GM12872 (cell line): Measurements from ENCODE around the gene SERPIND1.

Source experiments
- TF ChIP-seq, protein P1 (sequence below): IDR thresholded peaks from 3 replicates; pipeline ENCODE4 v1.5.1; 2011; ENCODE audit warnings: low read depth, mild to moderate bottlenecking, low read length, moderate library complexity; ENCODE audit not compliant: insufficient read depth

The SERPIND1 gene

DNA sequence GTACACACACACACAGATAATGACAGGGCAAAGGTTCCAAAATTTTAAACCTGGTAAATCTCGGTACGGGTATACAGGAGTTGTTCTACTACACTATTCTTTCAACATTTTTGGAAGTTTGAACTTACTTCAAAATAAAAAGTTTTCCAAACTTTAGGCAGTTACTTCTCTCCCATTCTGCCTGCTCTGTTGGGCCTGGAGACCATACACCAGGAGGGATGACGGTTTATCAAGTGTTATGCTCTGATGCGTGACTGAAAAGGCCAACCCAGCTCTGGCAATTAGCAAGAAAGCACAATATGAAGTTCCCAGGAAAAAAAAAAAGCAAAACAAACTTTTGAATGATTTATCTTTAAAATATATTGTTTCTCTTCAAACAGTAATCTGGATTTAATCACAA lies 969 bp downstream of the SERPIND1 start:
- TF ChIP-seq, protein P1, sequence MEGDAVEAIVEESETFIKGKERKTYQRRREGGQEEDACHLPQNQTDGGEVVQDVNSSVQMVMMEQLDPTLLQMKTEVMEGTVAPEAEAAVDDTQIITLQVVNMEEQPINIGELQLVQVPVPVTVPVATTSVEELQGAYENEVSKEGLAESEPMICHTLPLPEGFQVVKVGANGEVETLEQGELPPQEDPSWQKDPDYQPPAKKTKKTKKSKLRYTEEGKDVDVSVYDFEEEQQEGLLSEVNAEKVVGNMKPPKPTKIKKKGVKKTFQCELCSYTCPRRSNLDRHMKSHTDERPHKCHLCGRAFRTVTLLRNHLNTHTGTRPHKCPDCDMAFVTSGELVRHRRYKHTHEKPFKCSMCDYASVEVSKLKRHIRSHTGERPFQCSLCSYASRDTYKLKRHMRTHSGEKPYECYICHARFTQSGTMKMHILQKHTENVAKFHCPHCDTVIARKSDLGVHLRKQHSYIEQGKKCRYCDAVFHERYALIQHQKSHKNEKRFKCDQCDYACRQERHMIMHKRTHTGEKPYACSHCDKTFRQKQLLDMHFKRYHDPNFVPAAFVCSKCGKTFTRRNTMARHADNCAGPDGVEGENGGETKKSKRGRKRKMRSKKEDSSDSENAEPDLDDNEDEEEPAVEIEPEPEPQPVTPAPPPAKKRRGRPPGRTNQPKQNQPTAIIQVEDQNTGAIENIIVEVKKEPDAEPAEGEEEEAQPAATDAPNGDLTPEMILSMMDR = no peak

DNA sequence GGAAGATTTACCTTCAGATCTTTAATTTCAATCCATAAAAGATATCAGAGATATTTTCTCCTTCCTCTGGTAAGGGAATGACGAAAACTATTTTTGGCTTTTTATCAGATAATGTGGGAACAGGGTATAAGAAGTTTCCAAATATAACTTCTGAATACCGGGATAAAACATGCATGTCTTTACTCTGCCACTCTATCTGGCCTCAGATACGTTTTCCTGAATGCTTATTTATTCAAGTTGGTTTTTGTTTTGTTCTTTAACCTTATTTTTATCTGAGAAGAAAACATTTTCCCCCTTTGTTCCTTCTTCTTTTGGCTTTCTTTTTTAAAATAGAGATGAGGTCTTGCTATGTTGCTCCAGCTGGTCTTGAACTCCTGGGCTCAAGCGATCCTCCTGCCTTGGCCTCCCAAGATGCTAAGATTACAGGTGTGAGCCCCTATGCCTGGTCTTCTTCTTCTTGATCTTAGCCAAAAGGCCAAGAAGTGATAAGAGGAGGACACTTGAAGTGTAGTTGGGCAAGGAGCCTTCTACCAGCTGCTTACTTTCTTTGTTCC lies 1.5 kb downstream of the SERPIND1 start:
- TF ChIP-seq, protein P1 = no peak

DNA sequence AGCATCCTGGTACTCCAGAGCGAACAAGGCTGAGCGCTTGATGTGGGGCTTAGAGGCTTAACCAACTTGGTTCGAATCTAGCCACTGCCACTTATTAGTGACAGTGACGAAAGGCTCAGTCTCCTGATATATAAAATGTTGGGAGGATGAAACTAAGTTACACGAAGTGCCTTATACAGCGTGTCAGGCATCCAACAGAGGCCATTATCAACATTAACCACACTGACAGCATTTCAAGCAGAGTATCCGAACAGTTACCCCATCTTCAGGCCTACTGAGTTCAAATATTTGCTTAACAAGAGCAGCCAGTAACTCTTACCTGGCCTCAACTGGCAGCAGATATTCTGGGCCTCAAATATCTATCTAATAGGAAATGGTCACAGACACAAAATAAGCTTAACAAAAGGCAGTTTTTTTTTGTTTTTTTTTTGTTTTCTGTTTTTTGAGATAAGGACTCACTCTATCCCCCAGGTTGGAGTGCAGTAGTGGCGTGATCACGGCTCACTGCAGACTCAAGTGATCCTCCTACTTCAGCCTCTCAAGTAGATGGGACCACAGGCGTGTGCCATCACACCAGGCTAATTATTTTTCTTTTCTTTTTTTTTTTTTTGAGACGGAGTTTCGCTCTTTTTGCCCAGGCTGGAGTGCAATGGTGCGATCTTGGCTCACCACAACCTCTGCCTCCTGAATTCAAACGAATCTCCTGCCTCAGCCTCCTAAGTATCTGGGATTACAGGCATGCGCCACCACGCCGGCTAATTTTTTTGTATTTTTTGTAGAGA lies 2.9 kb downstream of the SERPIND1 start:
- TF ChIP-seq, protein P1 = no peak

DNA sequence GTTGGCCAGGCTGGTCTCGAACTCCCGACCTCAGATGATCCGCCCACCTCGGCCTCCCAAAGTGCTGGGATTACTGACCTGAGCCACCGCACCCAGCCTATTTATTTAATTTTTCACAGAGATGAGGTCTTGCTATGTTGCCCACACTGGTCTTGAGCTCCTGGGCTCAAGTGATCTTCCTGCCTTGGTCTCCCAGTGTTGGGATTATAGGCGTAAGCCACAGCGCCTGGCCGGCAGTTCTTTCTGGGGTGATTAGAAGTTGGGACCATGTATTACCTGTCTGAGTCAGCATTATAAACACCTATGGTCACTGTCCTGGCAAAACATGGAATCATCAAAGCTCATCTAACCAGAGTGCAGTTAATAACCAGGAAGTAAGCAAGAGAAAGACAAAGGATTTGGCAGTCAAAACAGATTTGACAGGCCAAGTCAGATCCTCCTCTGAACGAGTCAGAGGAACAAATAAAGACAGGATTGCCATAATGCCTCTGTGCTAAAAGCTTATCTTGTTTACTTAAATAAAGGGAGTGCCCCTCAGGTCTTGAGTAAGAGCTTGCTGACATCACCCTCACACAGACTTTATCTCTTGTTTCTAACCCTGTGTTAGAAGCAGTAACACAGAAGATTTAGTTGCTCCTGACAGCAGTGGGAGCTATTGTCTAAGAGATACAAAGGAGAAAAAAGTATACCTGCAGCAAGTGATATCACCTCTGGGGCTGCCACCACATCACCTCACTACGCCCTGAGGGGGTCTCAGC lies 3.7 kb downstream of the SERPIND1 start:
- TF ChIP-seq, protein P1 = no peak

DNA sequence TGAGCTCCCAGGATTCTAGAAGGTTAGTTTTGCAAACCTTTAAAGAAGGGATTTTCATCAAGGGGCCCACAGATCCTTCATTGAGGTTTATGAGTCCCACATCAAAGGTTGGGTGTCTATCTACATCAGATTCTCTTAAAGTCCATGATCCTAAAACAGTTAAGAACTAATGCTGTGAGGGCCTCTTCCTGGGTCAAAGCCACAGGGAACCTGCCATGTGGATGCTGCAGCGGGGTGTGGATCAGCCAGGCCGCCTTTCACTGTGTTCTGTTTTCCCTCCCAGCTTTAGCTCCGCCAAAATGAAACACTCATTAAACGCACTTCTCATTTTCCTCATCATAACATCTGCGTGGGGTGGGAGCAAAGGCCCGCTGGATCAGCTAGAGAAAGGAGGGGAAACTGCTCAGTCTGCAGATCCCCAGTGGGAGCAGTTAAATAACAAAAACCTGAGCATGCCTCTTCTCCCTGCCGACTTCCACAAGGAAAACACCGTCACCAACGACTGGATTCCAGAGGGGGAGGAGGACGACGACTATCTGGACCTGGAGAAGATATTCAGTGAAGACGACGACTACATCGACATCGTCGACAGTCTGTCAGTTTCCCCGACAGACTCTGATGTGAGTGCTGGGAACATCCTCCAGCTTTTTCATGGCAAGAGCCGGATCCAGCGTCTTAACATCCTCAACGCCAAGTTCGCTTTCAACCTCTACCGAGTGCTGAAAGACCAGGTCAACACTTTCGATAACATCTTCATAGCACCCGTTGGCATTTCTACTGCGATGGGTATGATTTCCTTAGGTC lies 5.3 kb downstream of the SERPIND1 start:
- TF ChIP-seq, protein P1 = no peak

DNA sequence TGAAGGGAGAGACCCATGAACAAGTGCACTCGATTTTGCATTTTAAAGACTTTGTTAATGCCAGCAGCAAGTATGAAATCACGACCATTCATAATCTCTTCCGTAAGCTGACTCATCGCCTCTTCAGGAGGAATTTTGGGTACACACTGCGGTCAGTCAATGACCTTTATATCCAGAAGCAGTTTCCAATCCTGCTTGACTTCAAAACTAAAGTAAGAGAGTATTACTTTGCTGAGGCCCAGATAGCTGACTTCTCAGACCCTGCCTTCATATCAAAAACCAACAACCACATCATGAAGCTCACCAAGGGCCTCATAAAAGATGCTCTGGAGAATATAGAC lies 5.9 kb downstream of the SERPIND1 start:
- TF ChIP-seq, protein P1 = no peak
